GM19438 (cell line): ENCODE measurements around the gene UBP1.
"Not testable (repeated sequence)": the region's sequence is repeated elsewhere in the genome, so short reads cannot be mapped to it uniquely, and the experiment has no call there.

Experiments
- ATAC-seq: cut with Tn5 transposase; IDR thresholded peaks from one replicate; pipeline ENCODE4 v1.9.1; 2021; ENCODE audit warnings: low read depth; ENCODE audit not compliant: unreplicated experiment

UBP1 gene

GRCh38 chr3:33338936-33339465 lies 101.2 kb downstream of the UBP1 start:
- ATAC-seq: not testable (repeated sequence)
